ENCODE results near the gene RNU6-9.

DNA sequence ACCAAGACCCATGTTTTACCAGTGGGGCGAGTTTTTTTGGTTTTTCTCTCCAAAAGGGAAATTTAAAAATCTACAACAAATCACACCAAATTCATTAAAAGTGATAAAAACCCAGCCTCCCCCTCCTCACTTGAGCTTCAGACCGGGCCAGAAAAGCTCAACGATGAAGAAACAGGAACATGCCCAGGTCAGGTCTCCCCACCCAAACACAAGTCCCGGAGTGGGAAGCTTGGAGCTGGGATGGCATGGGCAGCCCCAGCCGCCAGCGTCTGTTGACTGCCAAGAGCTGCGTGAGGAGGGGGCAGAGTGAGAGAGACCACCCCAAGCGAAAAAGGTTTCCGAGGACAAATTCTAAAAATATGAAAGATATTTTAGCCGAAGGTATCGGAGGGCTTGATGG, 3.7 kb downstream of the RNU6-9 start:
- no peak for TF ChIP-seq POLR2A (IDR thresholded peaks at IDR 0.05)
- TF ChIP-seq POLR2AphosphoS5 (IDR thresholded peaks at IDR 0.05) = no peak
- TF ChIP-seq, protein P1, sequence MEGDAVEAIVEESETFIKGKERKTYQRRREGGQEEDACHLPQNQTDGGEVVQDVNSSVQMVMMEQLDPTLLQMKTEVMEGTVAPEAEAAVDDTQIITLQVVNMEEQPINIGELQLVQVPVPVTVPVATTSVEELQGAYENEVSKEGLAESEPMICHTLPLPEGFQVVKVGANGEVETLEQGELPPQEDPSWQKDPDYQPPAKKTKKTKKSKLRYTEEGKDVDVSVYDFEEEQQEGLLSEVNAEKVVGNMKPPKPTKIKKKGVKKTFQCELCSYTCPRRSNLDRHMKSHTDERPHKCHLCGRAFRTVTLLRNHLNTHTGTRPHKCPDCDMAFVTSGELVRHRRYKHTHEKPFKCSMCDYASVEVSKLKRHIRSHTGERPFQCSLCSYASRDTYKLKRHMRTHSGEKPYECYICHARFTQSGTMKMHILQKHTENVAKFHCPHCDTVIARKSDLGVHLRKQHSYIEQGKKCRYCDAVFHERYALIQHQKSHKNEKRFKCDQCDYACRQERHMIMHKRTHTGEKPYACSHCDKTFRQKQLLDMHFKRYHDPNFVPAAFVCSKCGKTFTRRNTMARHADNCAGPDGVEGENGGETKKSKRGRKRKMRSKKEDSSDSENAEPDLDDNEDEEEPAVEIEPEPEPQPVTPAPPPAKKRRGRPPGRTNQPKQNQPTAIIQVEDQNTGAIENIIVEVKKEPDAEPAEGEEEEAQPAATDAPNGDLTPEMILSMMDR (IDR thresholded peaks at IDR 0.05) = no peak

Data from gastroesophageal sphincter (tissue), 3 donors.